GM21528 (cell line): ENCODE measurements around the gene CACFD1.

Source experiments
- ATAC-seq: cut with Tn5 transposase; IDR thresholded peaks from one replicate; pipeline ENCODE4 v1.9.1; 2021; ENCODE audit warnings: mild to moderate bottlenecking, moderate library complexity; ENCODE audit not compliant: unreplicated experiment, low FRiP score

CACFD1 gene

DNA sequence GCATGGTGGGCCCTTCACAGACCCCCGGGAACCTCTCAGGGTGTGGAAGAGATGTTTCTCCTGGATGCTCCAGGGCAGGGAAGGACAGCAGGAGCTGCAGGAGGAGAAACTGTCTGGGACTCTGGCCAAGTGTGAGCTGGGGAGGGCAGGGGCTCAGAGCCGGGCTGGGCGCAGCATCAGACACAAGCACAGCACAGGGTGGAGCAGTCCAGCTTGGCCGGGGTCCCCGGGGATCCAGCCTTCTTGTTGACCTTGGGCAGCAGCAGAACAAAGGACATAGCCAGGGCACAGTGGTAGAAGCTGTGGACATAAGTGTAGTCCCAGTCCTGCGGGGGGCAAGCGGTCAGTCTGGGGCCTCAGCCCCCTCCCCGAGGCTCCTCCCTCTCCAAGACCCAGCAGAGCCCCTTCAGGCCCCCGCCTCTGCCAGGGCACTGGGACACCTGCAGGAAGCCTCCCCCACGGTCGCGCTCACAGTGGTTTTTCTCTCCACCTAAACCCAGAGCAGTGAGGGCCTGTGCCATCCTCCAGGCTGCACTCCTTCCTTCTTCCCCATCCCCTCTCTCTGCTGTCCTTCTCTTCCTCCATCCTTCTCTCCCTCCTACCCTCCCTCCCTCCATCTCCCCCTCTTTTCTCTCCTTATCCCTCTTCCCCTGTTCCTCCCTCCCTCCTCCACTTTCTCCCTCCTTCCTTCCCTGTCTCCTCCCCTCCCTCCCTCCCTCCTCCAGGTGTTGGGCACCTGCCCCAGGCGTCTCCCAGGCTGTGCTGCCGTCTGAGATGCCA is 54.9 kb downstream of the CACFD1 start:
- no peak for ATAC-seq

DNA sequence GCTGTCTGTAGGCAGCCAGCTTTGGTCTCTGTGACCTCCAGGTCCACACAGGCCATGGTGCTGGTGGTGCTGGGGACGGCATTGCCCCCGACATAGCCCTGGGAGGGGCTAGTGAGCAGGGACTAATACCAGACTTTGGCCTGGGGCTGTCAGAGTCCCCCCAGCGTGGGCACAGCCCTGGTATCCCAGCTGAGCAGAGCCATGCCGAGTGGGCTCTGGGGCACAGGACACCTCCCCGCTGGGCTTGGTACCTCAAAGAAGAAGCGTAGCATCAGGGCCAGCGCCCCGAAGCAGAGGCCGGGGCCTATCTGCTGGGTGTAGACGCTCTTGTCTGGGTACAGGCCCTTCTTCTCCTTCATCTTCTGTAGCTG is 55.4 kb downstream of the CACFD1 start:
- no peak for ATAC-seq

DNA sequence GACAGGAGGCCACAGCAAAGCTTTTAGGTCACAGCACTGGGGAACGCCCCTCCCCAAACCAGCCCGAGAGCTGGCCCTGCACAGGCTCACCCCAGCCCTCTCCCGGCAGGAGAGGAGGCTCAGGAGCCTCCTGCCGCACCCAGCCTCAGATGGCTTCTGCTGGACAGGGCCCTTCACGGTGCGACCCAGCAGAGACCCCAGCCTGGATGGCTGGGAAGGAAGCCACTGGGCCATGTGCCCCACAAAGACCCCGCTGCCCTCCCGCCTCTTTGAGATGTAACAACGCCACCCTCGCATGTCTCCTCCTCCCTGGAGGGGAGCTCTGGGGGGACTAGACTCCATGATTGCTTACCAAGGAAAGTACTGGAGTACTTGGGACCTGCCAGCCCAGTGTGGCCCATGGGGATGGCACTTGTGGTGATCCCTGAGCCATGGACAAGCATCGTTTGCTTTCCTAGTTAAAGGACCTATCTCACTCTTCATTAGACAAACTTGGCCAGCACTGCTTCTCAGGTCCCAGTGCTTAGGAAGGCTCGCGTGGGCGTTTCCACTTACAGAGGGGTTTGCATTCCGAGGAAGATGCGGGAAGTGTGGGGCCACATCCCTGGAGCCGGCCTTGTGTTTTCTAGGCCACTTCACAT is 56.0 kb downstream of the CACFD1 start:
- no peak for ATAC-seq

DNA sequence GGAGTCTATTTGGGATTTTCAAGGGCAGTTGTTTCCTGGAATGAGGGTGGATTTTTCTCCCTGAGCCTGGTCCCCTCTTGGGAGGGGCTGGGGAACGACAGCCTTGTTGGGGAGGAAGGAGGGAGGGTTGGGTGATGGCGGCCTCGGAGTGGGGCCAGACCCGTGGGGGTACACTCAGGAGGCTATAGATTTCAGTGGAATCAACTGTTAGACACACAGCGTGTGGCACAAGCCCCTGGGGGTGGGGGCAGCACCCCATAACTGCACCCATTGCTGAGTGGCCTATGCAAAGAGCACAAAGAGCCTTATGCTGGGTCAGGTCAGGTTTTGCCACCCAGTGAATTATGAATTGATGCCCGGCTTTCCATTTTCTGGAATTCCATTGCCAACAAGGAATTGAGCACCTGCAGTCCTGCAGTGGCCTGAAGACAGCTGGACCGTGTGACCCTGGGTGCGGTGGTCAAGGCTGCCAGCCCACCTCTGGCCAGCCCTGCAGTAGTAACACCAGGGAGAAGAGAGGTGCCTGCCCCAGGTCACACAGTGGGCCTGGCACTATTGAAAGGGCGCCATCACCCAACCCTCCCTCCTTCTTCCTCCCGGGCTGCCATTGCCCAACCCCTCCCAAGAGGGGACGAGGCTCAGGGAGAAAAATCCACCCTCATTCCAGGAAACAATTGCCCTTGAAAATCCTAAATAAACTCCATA is 56.6 kb downstream of the CACFD1 start:
- no peak for ATAC-seq

DNA sequence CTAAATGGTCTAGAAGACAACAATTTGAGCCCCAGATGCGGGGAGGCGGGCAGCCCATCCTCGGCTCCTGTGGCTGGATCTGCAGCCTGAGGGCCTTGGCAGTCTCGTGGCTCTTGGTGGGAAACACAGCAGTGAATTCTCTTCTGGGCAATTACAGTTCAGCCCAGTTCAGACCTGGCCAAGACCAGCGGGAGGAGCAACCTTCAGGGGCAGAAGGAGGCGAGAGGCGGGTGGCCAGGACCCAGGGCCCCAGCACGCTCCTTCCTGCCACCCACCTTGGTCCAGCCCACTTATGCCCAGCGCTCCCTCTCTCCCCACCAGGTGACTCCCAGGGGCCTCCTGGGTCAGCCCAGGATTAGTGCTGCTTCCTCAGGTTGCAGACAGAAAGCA is 57.2 kb downstream of the CACFD1 start:
- ATAC-seq = no peak

DNA sequence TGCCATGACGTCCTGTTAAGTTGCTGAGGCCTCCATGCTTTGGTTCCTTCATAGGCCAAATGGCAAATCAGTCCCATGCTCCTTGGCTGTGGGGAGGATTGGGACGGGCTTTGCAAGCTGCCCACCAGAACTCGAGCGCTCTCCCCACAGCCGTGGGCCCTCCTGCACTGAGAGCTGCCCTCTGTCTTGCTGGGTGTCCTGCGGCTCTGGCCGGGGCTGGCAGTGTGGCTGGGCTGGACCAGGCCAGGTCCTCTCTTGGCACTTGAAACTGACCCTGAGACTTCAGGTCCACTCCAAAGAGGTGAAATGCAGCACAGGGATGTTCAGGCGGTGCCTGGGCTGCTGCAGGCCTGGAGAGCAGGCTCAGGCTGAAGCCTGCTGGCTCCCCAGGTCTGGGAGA is 57.9 kb downstream of the CACFD1 start:
- no peak for ATAC-seq

DNA sequence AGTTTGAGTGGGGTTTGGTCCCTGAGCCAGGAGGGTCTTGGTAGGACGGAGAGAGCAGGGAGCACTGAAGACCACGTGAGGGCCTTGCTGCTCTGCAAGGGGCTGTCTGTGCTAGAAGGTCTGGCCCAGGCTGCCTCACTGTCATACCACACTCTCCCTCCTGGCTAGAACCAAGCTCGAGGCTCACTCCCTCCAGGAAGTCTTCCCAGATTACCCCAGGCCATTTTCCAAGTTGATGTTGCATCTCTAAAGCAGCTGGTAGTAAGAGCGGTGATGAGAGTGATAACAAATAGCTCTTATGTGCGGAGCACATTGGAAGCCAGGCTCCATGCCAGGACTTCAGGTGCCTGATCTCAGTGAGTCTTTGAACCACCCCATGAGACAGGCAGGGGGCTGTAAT is 58.4 kb downstream of the CACFD1 start:
- no peak for ATAC-seq

DNA sequence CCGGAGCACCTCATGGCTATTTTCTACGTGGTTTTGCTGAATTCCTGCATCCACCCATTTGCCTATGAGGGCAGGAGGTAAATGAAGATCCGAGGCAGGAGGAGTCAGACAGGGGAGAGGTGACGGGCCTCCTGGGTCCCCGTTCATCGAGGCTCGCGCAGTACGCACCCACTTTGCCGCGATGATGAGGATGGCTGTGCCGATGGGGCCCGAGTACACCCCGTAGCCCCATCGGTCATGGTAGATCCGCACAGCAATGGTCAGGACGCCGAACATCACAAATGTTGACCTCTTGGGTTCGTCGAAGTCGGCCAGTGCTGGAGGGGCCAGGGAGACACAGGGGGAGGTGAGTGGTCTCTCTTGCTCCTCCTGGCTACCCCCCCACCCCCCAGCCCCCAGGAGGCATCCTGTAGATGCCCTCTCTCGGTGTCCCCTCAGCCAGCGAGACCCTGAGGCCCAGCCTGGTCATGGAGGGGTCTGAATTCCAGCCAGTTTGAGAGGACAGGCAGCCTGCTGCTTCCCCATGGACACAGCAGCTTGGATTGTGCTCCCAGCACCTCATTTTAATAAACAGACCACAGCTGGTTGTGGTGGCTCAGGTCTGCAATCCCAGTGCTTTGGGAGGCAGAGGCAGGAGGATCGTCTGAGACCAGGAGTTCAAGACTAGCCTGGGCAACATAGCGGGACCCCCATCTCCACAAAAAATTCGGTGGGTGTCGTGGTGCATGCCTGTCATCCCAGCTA is 59.1 kb downstream of the CACFD1 start:
- ATAC-seq = no peak

DNA sequence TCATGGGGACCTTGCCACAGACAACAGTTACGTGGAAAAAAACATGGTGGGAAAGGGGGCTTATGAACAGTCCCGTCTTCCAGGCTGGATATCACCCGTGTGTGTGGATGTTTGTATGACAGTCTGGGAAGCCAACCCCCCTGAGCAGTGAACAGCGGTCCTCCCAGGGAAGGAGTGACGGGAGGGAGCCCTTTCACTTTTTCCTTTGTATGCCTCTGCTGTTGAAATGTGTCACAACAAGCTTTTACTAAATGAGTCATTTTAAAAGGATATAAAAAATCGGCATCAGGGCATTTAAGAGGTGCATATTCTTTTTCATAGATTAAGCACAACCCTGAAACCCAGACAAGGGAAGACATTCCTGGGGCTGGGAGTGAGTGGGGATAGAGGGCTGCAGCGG is 59.9 kb downstream of the CACFD1 start:
- ATAC-seq = no peak

DNA sequence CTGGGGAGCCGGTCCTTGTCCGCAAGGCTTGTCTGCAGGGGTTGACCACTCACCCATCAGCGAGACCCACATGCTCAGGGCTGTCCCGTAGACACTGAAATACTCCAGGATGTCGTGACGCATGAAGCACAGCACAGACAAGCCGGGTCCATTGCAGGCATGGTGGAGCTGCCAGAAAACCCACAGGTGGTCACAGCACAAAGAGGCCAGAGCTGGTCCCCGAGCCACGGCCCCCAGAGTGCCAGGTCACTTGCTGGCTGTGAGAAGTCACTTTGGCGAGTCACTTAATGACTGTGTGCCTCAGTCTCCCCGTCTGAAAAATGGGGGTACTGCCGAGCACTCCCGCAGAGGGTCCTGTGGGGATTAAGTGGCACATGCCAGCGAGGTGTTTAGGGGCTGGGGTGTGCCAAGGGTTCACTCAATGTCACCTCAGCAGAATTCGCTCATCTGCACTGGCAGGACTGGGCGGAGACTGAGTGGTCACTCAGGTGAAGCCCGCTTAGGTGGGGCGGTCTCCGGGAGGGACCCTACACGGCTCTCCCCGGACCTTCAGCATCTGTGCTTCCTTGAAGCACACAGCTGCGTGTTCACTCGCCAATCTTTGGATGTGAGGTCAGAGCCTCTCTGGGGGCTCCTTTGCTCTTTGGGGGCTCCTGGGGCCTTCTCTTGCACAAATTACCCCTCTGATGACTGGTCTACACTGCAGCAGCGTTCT is 60.5 kb downstream of the CACFD1 start:
- ATAC-seq = no peak
